Natural killer cell treated with Interleukin-12 subunit alpha and Interleukin-12 subunit beta and Interleukin-15 and Interleukin-18, amount 100 ng/mL, for 72 hours (primary cell): ENCODE data around the gene OR5L2. TPM values are rescaled to one million over a fixed set of nuclear protein-coding genes. Genes with fewer than 3 reads are reported as not detected.
"Not testable (repeated sequence)": the region's sequence is repeated elsewhere in the genome, so short reads cannot be mapped to it uniquely, and the experiment has no call there.

ENCODE experiments used
- ATAC-seq, 2 donors: fragments of 150-1000 bp; cut with Tn5 transposase in 1 of 2; sonication (Bioruptor Pico), chemical (Tn5 transposase) in 1 of 2; 2 replicates each; pipeline ENCODE4 v1.10.0; 2021
- DNase-seq: peaks from one replicate; pipeline ENCODE4 v3.0.0; 2022; ENCODE audit warnings: low spot score
- H3K27ac Mint-ChIP-seq, 2 donors: 1 replicate in 1 of 2; 2 replicates in 1 of 2; pipeline ENCODE4 v1.8.0; 2022; ENCODE audit warnings: mixed read lengths in 2 of 2, mild to moderate bottlenecking in 1 of 2, moderate library complexity in 1 of 2
- H3K27me3 Mint-ChIP-seq, 2 donors: 1 replicate in 1 of 2; 2 replicates in 1 of 2; pipeline ENCODE4 v1.8.0; 2022; ENCODE audit warnings: mixed read lengths in 2 of 2
- H3K36me3 Mint-ChIP-seq: one replicate; pipeline ENCODE4 v1.8.0; 2022; ENCODE audit warnings: mixed read lengths
- H3K4me1 Mint-ChIP-seq, 2 donors: 1 replicate in 1 of 2; 2 replicates in 1 of 2; pipeline ENCODE4 v1.8.0; 2022; ENCODE audit warnings: low read depth in 2 of 2, mixed read lengths in 2 of 2, mild to moderate bottlenecking in 1 of 2
- H3K4me3 Mint-ChIP-seq: one replicate; pipeline ENCODE4 v1.8.0; 2022; ENCODE audit warnings: mixed read lengths
- H3K9me3 Mint-ChIP-seq: 2 replicates; pipeline ENCODE4 v1.8.0; 2022; ENCODE audit warnings: mixed read lengths
- total RNA-seq, 2 donors: library from RNA; stranded (reverse); gene quantifications; one replicate each; pipeline ENCODE4 v1.2.3, GENCODE V29; 2022

OR5L2 gene
- not detected for total RNA-seq

- Mint-ChIP-seq H3K27ac (no peak within 1 kb of the TSS), H3K4me1 (no peaks in the 10 kb centered on the region), H3K9me3 (peaks cover 11% of the 10 kb centered on the region), H3K36me3 (no peaks in the 10 kb centered on the region), H3K4me3 (no peak within 1 kb of the TSS), H3K27me3 (no peaks in the 10 kb centered on the region)
- ATAC-seq (no peak), DNase-seq (no peak)
These were observed at the start of gene OR5L2 for GRCh38 chr11:55826919-55827318. Gene OR5L2 (plus strand): TSS chr11:55827219. CDS start chr11:55827219, 0 bp downstream.

GRCh38 chr11:55791606-55792005, 35.4 kb upstream of the OR5L2 start:
- ATAC-seq, result no peak
- H3K9me3 Mint-ChIP-seq, result peaks cover 20% of the 10 kb centered on the region
- no peaks in the 10 kb centered on the region for H3K4me1 Mint-ChIP-seq

GRCh38 chr11:55793321-55793720, 33.7 kb upstream of the OR5L2 start:
- Mint-ChIP-seq H3K4me1 (no peaks in the 10 kb centered on the region), H3K36me3 (peaks cover 7% of the 10 kb centered on the region), H3K27ac (no peak overlapping the region), H3K27me3 (no peaks in the 10 kb centered on the region), H3K9me3 (peaks cover 15% of the 10 kb centered on the region), H3K4me3 (no peak overlapping the region)
- no peak for DNase-seq
- no peak for ATAC-seq

More at GRCh38 chr11:55791606-55792005, 35.4 kb upstream of the OR5L2 start:
- H3K4me3 Mint-ChIP-seq, result no peak overlapping the region
- no peak for DNase-seq
- no peak overlapping the region for H3K27ac Mint-ChIP-seq
- peaks cover 13% of the 10 kb centered on the region for H3K36me3 Mint-ChIP-seq
- no peaks in the 10 kb centered on the region for H3K27me3 Mint-ChIP-seq

DNA sequence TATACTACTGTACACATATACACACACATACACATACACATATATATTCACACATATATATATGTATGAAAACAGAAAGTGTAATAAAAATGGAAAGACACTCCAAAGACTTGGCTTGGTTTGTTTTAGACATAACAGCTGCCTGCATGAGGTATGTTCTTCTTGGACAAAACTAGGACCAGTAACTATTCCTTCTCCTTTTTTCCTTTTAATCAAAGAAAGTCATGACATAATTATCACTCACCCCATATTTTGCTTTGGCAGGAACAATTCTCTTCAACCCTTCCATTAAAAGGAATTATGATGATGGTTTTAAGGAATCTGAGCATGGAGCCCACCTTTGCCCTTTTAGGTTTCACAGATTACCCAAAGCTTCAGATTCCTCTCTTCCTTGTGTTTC, 31.8 kb upstream of the OR5L2 start, which contains the start of gene OR5D14:
TSS of gene OR5D14 (plus strand) at position 301 of the 400 bp plus-strand sequence. CDS start at position 301, 0 bp downstream.
- no peak for DNase-seq
- H3K27me3 Mint-ChIP-seq, result no peaks in the 10 kb centered on the region
- peaks cover 26% of the 10 kb centered on the region for H3K9me3 Mint-ChIP-seq
- H3K4me1 Mint-ChIP-seq, result no peaks in the 10 kb centered on the region
- no peak for ATAC-seq
- H3K36me3 Mint-ChIP-seq, result peaks cover 17% of the 10 kb centered on the region
- H3K27ac Mint-ChIP-seq, result no peak within 1 kb of the TSS
- H3K4me3 Mint-ChIP-seq, result no peak within 1 kb of the TSS

- H3K4me1 Mint-ChIP-seq, result no peaks in the 10 kb centered on the region
- peaks cover 20% of the 10 kb centered on the region for H3K9me3 Mint-ChIP-seq
- H3K4me3 Mint-ChIP-seq, result no peak overlapping the region
- no peaks in the 10 kb centered on the region for H3K27me3 Mint-ChIP-seq
- DNase-seq (no peak), ATAC-seq (no peak)
- peaks cover 8% of the 10 kb centered on the region for H3K36me3 Mint-ChIP-seq
- H3K27ac Mint-ChIP-seq, result no peak overlapping the region
These were observed 20.8 kb upstream of the OR5L2 start for GRCh38 chr11:55806248-55806647.

DNA sequence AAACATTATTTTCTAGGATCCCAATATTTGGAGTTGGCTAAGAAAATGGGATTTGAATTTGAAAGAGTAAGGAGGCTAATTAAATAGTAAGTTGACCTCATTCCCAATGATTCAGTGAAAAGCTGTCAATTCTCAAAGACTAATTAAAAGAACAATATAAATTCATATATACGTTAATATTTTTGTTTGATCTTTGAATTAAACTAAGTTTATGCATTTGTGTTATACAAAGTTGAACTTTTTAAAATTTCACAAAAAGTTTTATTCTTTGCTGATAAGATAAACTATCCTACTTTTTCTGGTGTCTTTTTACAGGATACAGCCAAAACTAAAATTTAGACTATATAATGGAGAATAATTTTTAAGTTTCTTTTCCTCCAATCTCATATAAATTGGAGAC, 16.0 kb upstream of the OR5L2 start, which contains the start of gene OR5L1:
TSS of gene OR5L1 (plus strand) at position 301 of the 400 bp plus-strand sequence. CDS start 100 bp downstream, outside the sequence.
- H3K9me3 Mint-ChIP-seq, result peaks cover 18% of the 10 kb centered on the region
- no peaks in the 10 kb centered on the region for H3K4me1 Mint-ChIP-seq
- H3K4me3 Mint-ChIP-seq, result no peak within 1 kb of the TSS
- DNase-seq (no peak), ATAC-seq (no peak)
- H3K27me3 Mint-ChIP-seq, result no peaks in the 10 kb centered on the region
- peaks cover 11% of the 10 kb centered on the region for H3K36me3 Mint-ChIP-seq
- no peak within 1 kb of the TSS for H3K27ac Mint-ChIP-seq

DNA sequence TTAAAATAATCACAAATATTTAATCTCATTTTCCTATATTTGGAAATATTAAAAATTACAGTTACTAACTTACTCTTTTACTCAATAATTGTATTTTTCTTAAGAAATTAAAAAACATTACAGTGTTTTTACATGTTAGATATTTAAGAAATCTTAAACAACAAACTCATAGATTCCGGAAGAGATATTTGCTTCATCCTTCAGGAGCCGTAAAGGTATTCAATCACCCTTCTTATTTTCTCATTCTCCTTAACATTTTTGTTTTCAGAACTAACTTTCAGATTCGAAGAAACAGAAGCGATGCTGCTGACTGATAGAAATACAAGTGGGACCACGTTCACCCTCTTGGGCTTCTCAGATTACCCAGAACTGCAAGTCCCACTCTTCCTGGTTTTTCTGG, 7.7 kb upstream of the OR5L2 start, which contains the start of gene OR5D18:
TSS of gene OR5D18 (plus strand) at position 301 of the 400 bp plus-strand sequence. CDS start at position 301, 0 bp downstream.
- DNase-seq (no peak), ATAC-seq (no peak)
- H3K36me3 Mint-ChIP-seq, result peaks cover 18% of the 10 kb centered on the region
- H3K27me3 Mint-ChIP-seq, result no peaks in the 10 kb centered on the region
- H3K27ac Mint-ChIP-seq, result no peak within 1 kb of the TSS
- H3K9me3 Mint-ChIP-seq, result peaks cover 31% of the 10 kb centered on the region
- no peak within 1 kb of the TSS for H3K4me3 Mint-ChIP-seq
- no peaks in the 10 kb centered on the region for H3K4me1 Mint-ChIP-seq

GRCh38 chr11:55838452-55838851, 11.4 kb downstream of the OR5L2 start, which contains the start of gene OR5D16:
Gene OR5D16 (plus strand): TSS chr11:55838752. CDS start chr11:55838752, 0 bp downstream.
- Mint-ChIP-seq H3K27ac (no peak within 1 kb of the TSS), H3K4me1 (no peaks in the 10 kb centered on the region), H3K4me3 (no peak within 1 kb of the TSS), H3K36me3 (no peaks in the 10 kb centered on the region), H3K9me3 (peaks cover 8% of the 10 kb centered on the region), H3K27me3 (no peaks in the 10 kb centered on the region)
- DNase-seq, result no peak
- ATAC-seq, result no peak

DNA sequence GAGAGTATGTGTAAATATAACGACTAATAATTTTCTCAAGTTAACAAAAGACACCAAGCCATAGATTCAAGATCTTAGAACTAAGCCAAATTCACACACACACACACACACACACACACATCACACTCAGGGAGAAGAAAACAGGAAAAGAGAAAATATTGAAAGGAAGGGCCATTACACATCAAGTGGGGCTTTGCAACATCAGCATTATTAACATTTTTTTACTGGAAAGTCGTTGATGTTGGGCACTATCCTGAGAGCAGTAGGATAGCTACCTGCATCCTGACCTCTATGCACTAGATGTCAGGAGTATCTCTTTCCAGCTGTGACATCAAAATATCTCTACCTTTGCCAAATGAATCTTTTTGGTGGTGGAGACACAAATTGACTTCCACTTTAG, 20.4 kb downstream of the OR5L2 start:
- Mint-ChIP-seq H3K27ac (no peak overlapping the region), H3K4me1 (no peaks in the 10 kb centered on the region), H3K4me3 (no peak overlapping the region), H3K9me3 (peaks cover 18% of the 10 kb centered on the region), H3K36me3 (peaks cover 4% of the 10 kb centered on the region), H3K27me3 (no peaks in the 10 kb centered on the region)
- no peak for ATAC-seq
- DNase-seq, result no peak

GRCh38 chr11:55849037-55849436, 22.0 kb downstream of the OR5L2 start:
- no peak for ATAC-seq
- no peak overlapping the region for H3K27ac Mint-ChIP-seq
- peaks cover 25% of the 10 kb centered on the region for H3K9me3 Mint-ChIP-seq
- H3K36me3 Mint-ChIP-seq, result peaks cover 4% of the 10 kb centered on the region
- no peaks in the 10 kb centered on the region for H3K27me3 Mint-ChIP-seq
- DNase-seq, result no peak
- H3K4me1 Mint-ChIP-seq, result no peaks in the 10 kb centered on the region
- H3K4me3 Mint-ChIP-seq, result no peak overlapping the region

DNA sequence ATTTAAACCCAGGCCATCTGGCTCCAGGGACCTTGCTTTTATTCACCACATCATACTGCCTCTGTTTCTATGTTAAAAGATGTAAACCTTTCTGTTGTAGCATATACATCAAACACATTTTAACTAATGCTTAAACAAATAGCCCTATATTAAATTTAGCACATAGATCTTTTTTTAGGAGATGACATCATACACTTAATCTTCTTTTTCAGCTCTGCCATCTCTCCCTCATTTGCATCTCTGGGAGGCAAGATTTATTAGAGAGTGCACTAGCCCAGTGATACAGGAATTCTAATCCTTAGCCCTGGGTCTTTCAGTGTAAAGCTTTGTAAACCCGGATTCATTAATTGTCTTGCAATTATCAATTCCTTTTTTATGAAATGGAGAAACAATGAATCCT, 25.1 kb downstream of the OR5L2 start:
- Mint-ChIP-seq H3K27ac (no peak overlapping the region), H3K4me3 (no peak overlapping the region), H3K4me1 (no peaks in the 10 kb centered on the region), H3K9me3 (peaks cover 29% of the 10 kb centered on the region), H3K36me3 (peaks cover 5% of the 10 kb centered on the region), H3K27me3 (no peaks in the 10 kb centered on the region)
- DNase-seq, result no peak
- ATAC-seq, result no peak

DNA sequence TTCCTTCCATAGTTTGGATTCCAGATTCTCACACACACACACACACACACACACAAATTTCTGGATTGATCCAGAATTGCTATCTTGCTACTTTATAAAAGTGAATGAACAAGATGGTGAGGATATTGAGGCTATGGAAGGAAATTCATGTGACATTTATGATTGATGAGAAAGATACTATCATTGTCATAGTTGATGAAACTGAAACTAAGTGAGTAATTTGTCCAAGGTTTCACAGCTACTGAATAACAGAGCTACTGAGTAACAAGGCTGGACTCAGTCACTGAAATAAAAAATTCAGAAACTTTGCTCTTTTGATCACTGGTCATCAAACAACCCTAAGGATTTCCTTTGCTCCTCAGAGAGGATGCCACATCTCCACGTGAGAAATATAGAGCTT, 27.7 kb downstream of the OR5L2 start:
- Mint-ChIP-seq H3K36me3 (peaks cover 5% of the 10 kb centered on the region), H3K4me1 (no peaks in the 10 kb centered on the region), H3K9me3 (peaks cover 26% of the 10 kb centered on the region), H3K27ac (no peak overlapping the region), H3K27me3 (no peaks in the 10 kb centered on the region), H3K4me3 (no peak overlapping the region)
- no peak for ATAC-seq
- DNase-seq, result no peak

- H3K4me1 Mint-ChIP-seq, H3K27ac Mint-ChIP-seq, ATAC-seq, H3K27me3 Mint-ChIP-seq, H3K36me3 Mint-ChIP-seq, H3K4me3 Mint-ChIP-seq, DNase-seq: not testable (repeated sequence)
- H3K9me3 Mint-ChIP-seq, result peaks cover 14% of the 10 kb centered on the region
These were observed 40.3 kb downstream of the OR5L2 start for GRCh38 chr11:55867354-55867753.

DNA sequence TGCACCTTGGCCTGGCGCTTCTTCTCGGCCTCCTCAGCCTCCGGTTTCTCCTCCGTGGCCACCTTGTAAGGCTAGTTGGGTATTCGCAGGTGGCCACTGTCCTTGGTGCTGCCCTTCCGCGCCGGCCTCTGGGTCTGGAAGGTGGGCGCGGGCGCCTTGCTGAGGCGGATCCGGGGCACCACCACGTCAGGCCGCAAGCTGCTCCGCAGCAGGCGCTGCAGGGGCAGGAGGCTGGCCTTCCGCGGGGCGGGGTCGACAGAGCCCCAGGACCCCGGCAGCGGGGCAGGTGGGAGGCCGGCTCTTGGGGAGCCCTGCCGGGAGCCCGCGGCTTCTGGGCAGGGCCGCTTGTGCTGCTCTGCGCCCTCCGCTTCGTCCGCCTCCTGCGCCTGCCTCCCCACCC, 45.7 kb downstream of the OR5L2 start:
- H3K27ac Mint-ChIP-seq, H3K4me1 Mint-ChIP-seq, H3K36me3 Mint-ChIP-seq, ATAC-seq, H3K9me3 Mint-ChIP-seq, H3K4me3 Mint-ChIP-seq, H3K27me3 Mint-ChIP-seq, DNase-seq: not testable (repeated sequence)

GRCh38 chr11:55873146-55873545, 46.1 kb downstream of the OR5L2 start:
- H3K27ac Mint-ChIP-seq, H3K4me3 Mint-ChIP-seq, DNase-seq, ATAC-seq, H3K9me3 Mint-ChIP-seq, H3K27me3 Mint-ChIP-seq, H3K4me1 Mint-ChIP-seq, H3K36me3 Mint-ChIP-seq: not testable (repeated sequence)
